Measurements from ENCODE around the gene C3orf85. TPM values are rescaled to one million over a fixed set of nuclear protein-coding genes. Genes with fewer than 3 reads are reported as not detected.
"Not testable (repeated sequence)": the region's sequence is repeated elsewhere in the genome, so short reads cannot be mapped to it uniquely, and the experiment has no call there.

Gene C3orf85
- total RNA-seq, 1 donor from 2014 or later, result not detected

DNA sequence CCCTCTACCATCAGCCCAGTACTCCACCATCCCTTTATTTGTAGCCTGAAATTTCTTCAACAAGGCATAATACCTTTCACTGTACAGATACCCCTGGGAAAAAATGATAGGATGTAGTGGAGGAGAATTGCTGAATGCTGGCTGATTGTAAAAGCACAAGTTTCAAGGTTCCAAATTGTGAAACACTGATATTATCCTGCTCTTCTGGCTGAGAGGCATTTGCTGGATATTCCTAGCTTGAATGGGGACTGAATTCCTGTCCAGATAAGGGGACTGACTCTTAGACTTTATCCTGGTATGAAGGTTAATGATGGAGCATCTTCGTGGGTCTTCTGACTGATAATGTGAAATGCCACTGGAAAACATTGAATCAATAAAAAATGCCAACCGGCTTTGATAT lies 9.0 kb upstream of the C3orf85 start:
- DNase-seq, result no peak
- H3K36me3 ChIP-seq, result no peaks in the 10 kb centered on the region
- ATAC-seq, result no peak
- H3K9me3 ChIP-seq, result no peaks in the 10 kb centered on the region
- intact Hi-C loops (cut with DNase I), result no loop called here
- no peak overlapping the region for H3K27ac ChIP-seq
- H3K4me3 ChIP-seq, result no peak overlapping the region
- TF ChIP-seq CTCF (IDR thresholded peaks at IDR 0.05), result no peak
- H3K4me1 ChIP-seq, result no peaks in the 10 kb centered on the region
- no peaks in the 10 kb centered on the region for H3K27me3 ChIP-seq (ENCODE audit: low read depth)

DNA sequence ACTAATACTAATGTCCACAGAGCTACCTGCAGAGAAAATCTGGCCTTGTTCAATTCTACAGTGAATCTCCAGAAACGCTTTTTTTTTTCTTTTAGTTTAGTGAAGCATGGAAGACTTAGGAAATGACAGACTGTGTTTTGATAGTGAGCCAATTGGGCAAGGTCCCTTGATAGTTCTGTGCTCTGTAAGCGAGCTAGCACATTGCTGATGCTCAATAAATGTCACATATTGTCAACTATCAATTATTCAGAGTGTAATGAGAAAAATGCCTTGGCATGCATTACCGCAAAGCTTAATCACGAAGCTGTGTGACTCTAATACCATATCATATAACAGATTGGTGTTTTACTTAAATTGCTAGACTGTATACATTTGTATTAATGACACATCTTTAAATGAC lies 5.2 kb upstream of the C3orf85 start:
- TF ChIP-seq CTCF (IDR thresholded peaks at IDR 0.05), result no peak
- H3K27me3 ChIP-seq (ENCODE audit: low read depth), result no peaks in the 10 kb centered on the region
- ATAC-seq, result no peak
- H3K36me3 ChIP-seq, result no peaks in the 10 kb centered on the region
- intact Hi-C loops (cut with DNase I), result no loop called here
- no peak overlapping the region for H3K4me3 ChIP-seq
- DNase-seq, result no peak
- no peaks in the 10 kb centered on the region for H3K9me3 ChIP-seq
- no peaks in the 10 kb centered on the region for H3K4me1 ChIP-seq
- no peak overlapping the region for H3K27ac ChIP-seq

DNA sequence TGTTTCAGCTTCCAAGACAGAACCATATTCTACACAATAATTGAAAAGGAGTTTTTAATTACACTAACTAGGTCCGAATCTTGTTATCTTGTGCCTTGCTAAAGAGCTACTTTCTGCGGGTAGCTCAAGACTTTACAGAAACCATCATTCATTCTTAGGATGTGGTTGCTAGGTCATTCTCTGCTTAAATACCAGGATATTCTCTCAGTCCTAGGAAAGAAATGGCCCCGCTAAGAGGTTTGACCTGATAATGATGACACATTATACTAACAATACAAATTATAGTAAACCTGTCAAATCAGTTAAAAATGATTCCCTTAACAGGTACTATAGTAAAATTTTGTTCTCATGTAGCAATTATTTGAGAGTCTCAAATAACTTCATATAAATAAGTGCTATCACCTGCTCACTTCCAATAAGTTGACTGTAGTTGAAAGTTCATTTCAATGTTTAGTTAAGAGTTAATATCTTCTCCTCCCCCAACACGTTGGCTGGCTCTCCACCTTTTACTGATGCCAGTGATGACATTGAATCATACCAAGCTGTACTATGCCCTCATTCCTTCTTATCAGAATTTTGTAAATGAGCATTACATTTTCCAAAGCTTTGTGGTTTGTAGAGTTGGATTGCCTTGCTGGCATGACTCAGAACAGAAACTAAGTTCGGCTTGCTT lies 3.6 kb upstream of the C3orf85 start:
- no peak for ATAC-seq
- Histone ChIP-seq H3K9me3 (no peaks in the 10 kb centered on the region), H3K36me3 (no peaks in the 10 kb centered on the region), H3K27ac (no peak overlapping the region), H3K27me3 (ENCODE audit: low read depth) (no peaks in the 10 kb centered on the region), H3K4me3 (no peak overlapping the region), H3K4me1 (no peaks in the 10 kb centered on the region)
- no peak for TF ChIP-seq CTCF (IDR thresholded peaks at IDR 0.05)
- intact Hi-C loops (cut with DNase I), result no loop called here
- no peak for DNase-seq

GRCh38 chr3:109133474-109133816 lies 3.1 kb upstream of the C3orf85 start:
- H3K36me3 ChIP-seq; intact Hi-C loops (cut with DNase I); H3K9me3 ChIP-seq; DNase-seq; H3K4me1 ChIP-seq; H3K27me3 ChIP-seq (ENCODE audit: low read depth); H3K27ac ChIP-seq; ATAC-seq; H3K4me3 ChIP-seq: not testable (repeated sequence)

- no peaks in the 10 kb centered on the region for H3K9me3 ChIP-seq
- H3K4me3 ChIP-seq, result no peak overlapping the region
- no peaks in the 10 kb centered on the region for H3K36me3 ChIP-seq
- DNase-seq (no peak), ATAC-seq (no peak)
- H3K27ac ChIP-seq, result no peak overlapping the region
- H3K4me1 ChIP-seq, result no peaks in the 10 kb centered on the region
- intact Hi-C loops (cut with DNase I), result no loop called here
- H3K27me3 ChIP-seq (ENCODE audit: low read depth), result no peaks in the 10 kb centered on the region
- TF ChIP-seq CTCF (IDR thresholded peaks at IDR 0.05), result no peak
These were observed 1.2 kb downstream of the C3orf85 start for GRCh38 chr3:109137761-109138160.

- Histone ChIP-seq H3K27me3 (ENCODE audit: low read depth) (no peaks in the 10 kb centered on the region), H3K36me3 (no peaks in the 10 kb centered on the region), H3K9me3 (no peaks in the 10 kb centered on the region), H3K4me1 (peaks cover 4% of the 10 kb centered on the region), H3K4me3 (no peak overlapping the region), H3K27ac (no peak overlapping the region)
- ATAC-seq (no peak), DNase-seq (no peak)
- intact Hi-C loops (cut with DNase I), result no loop called here
- no peak for TF ChIP-seq CTCF (IDR thresholded peaks at IDR 0.05)
These were observed 3.8 kb downstream of the C3orf85 start for GRCh38 chr3:109140318-109140717.

Measured in lower lobe of right lung (tissue), 2 donors.